Tibial artery (tissue), 4 donors: ENCODE measurements around the gene HAUS5.
"Not testable (repeated sequence)": the region's sequence is repeated elsewhere in the genome, so short reads cannot be mapped to it uniquely, and the experiment has no call there.

Experiments
- DNase-seq, 2 donors: peaks; one replicate each; pipeline ENCODE4 v3.0.0-alpha.2; 2019
- H3K27ac ChIP-seq, 2 donors: fragments of 200-600 bp; sonication (generic) in 1 of 2; 1 replicate in 1 of 2; 2 replicates in 1 of 2; pipeline ENCODE4 v1.5.1; 2018 to 2019; ENCODE audit warnings: mild to moderate bottlenecking in 1 of 2
- H3K27me3 ChIP-seq, 2 donors: fragments of 200-600 bp; sonication (generic) in 1 of 2; one replicate each; pipeline versions ENCODE4 v1.5.1 to v1.6.0; 2016 to 2019
- H3K36me3 ChIP-seq, 3 donors: fragments of 200-600 bp; sonication (generic) in 2 of 3; one replicate each; pipeline ENCODE4 v1.5.1; 2016 to 2019; ENCODE audit warnings: mild to moderate bottlenecking in 2 of 3
- H3K4me1 ChIP-seq, 4 donors: fragments of 200-600 bp; sonication (generic) in 2 of 4; 1 replicate in 3 of 4; 2 replicates in 1 of 4; pipeline ENCODE4 v1.5.1; 2016 to 2019
- H3K4me3 ChIP-seq, 2 donors: fragments of 200-600 bp; sonication (generic) in 1 of 2; 1 replicate in 1 of 2; 2 replicates in 1 of 2; pipeline ENCODE4 v1.5.1; 2018 to 2019; ENCODE audit warnings: mild to moderate bottlenecking in 2 of 2
- H3K9me3 ChIP-seq, 3 donors: fragments of 200-600 bp; sonication (generic) in 1 of 3; one replicate each; pipeline ENCODE4 v1.5.1; 2016 to 2019
- CTCF ChIP-seq, 2 experiments: fragments of 200-600 bp in 1 of 2; fragments of 450-650 bp in 1 of 2; IDR thresholded peaks; one replicate each; pipeline ENCODE4 v1.5.1; 2017 to 2019; ENCODE audit warnings: antibody characterized with exemption in 2 of 2, mild to moderate bottlenecking in 1 of 2, moderate library complexity in 1 of 2
- intact Hi-C: fragments of 100-400 bp; cut with DNase I; formaldehyde crosslinking; loops from one replicate; pipeline ENCODE4 v1.15.0; 2023; ENCODE audit warnings: low total_unique reads

HAUS5 gene

DNA sequence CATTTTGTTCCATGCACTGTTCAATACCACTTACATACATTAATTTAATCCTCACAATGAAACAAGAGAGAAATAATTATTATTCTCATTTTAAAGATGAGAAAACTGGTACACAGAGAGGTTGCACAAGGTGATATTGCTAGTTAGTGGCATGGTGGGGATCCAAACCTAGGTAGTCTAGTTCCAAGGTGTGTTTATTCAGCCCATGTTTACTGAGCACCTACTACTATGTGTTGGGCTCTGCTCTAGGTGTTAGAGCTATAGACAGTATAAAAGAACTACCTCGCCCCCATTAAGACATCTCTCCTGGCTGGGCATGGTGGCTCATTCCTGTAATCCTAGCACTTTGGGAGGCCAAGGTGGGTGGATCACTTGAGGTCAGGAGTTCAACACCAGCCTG, 29.8 kb upstream of the HAUS5 start:
- Histone ChIP-seq H3K4me3 (no peak overlapping the region), H3K27me3 (peaks cover 0 to 28% of the 10 kb centered on the region in 2 donors), H3K36me3 (no peaks in the 10 kb centered on the region), H3K4me1 (no peaks in the 10 kb centered on the region), H3K9me3 (no peaks in the 10 kb centered on the region), H3K27ac (no peak overlapping the region)
- TF ChIP-seq CTCF (IDR thresholded peaks at IDR 0.05), result no peak
- intact Hi-C loops, result no loop called here
- no peak for DNase-seq

- Histone ChIP-seq H3K27ac (no peak within 1 kb of the TSS), H3K9me3 (no peaks in the 10 kb centered on the region), H3K27me3 (peaks cover 0 to 25% of the 10 kb centered on the region in 2 donors), H3K4me1 (no peaks in the 10 kb centered on the region), H3K4me3 (no peak within 1 kb of the TSS), H3K36me3 (no peaks in the 10 kb centered on the region)
- no peak for TF ChIP-seq CTCF (IDR thresholded peaks at IDR 0.05)
- no peak for DNase-seq
- intact Hi-C loops, result no loop called here
These were observed 26.7 kb upstream of the HAUS5 start, which contains the start of gene PMIS2 for GRCh38 chr19:35585848-35586247. PMIS2 (plus strand) TSS chr19:35586173; CDS start chr19:35586260, 87 bp downstream.

- H3K4me1 ChIP-seq, result no peaks in the 10 kb centered on the region
- intact Hi-C loops, result no loop called here
- H3K9me3 ChIP-seq, result no peaks in the 10 kb centered on the region
- H3K27ac ChIP-seq, result no peak overlapping the region
- no peaks in the 10 kb centered on the region for H3K36me3 ChIP-seq
- DNase-seq, result no peak
- no peak for TF ChIP-seq CTCF (IDR thresholded peaks at IDR 0.05)
- H3K27me3 ChIP-seq, result peaks cover 0 to 31% of the 10 kb centered on the region in 2 donors
- no peak overlapping the region for H3K4me3 ChIP-seq
These were observed 25.2 kb upstream of the HAUS5 start for GRCh38 chr19:35587321-35587720.

GRCh38 chr19:35590875-35591274, 21.7 kb upstream of the HAUS5 start:
- no peak overlapping the region for H3K4me3 ChIP-seq
- TF ChIP-seq CTCF (IDR thresholded peaks at IDR 0.05), result no peak
- no peaks in the 10 kb centered on the region for H3K9me3 ChIP-seq
- no peaks in the 10 kb centered on the region for H3K36me3 ChIP-seq
- no peaks in the 10 kb centered on the region for H3K4me1 ChIP-seq
- no peak overlapping the region for H3K27ac ChIP-seq
- intact Hi-C loops, result no loop called here
- DNase-seq, result no peak
- H3K27me3 ChIP-seq, result peaks cover 0 to 20% of the 10 kb centered on the region in 2 donors

- intact Hi-C loops, result no loop called here
- Histone ChIP-seq H3K27ac (no peak overlapping the region), H3K4me3 (no peak overlapping the region), H3K9me3 (no peaks in the 10 kb centered on the region), H3K36me3 (no peaks in the 10 kb centered on the region), H3K4me1 (no peaks in the 10 kb centered on the region), H3K27me3 (peaks cover 0 to 12% of the 10 kb centered on the region in 2 donors)
- no peak for DNase-seq
- TF ChIP-seq CTCF (IDR thresholded peaks at IDR 0.05), result no peak
These were observed 20.3 kb upstream of the HAUS5 start for GRCh38 chr19:35592226-35592625.

- intact Hi-C loops, result not testable (repeated sequence)
These were observed 17.5 kb upstream of the HAUS5 start for GRCh38 chr19:35595026-35595425.

More at GRCh38 chr19:35595026-35595425, 17.5 kb upstream of the HAUS5 start:
- H3K9me3 ChIP-seq, H3K36me3 ChIP-seq, H3K27me3 ChIP-seq, DNase-seq, H3K4me1 ChIP-seq, H3K27ac ChIP-seq, H3K4me3 ChIP-seq: not testable (repeated sequence)
